Measurements from ENCODE around the gene MAU2.

Gene MAU2

DNA sequence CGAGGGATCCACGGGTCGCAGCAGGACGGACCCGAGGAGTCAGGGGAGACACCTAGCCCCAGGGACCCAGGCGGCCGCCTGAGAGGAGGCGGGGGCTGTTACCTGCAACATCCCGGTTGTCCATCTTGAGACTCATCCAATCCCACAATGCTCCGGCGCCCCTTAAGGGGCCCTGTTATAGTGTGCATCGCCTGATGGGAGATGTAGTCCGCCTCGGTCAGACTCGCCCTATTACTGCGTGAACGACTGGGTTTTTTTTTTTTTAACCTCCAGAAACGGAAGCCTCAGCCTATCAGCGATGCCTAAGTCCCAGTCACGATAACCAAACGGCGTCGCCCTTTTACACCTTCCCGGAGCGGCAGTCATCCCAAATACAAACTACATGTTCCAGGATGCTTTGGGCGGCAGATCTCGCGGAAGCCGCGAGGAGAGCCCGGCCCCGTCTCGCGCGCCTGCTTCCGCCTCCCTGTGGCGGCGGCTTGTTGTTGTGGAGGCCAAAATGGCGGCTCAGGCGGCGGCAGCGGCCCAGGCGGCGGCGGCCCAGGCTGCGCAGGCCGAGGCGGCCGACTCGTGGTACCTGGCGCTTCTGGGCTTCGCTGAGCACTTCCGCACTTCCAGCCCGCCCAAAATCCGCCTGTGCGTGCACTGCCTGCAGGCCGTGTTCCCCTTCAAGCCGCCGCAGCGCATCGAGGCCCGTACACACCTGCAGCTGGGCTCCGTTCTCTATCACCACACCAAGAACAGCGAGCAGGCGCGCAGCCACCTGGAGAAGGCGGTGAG, at the start of gene MAU2, which contains the start of gene SUGP1:
Gene MAU2 (plus strand): TSS at position 469 of the 780 bp plus-strand sequence. CDS start 31 bp downstream, at position 500.
Gene SUGP1 (minus strand): TSS at position 149 of the 780 bp plus-strand sequence. CDS start 13 bp downstream, at position 136.
- peak; percentile 62 to 97 (median 86) for DNase-seq

DNA sequence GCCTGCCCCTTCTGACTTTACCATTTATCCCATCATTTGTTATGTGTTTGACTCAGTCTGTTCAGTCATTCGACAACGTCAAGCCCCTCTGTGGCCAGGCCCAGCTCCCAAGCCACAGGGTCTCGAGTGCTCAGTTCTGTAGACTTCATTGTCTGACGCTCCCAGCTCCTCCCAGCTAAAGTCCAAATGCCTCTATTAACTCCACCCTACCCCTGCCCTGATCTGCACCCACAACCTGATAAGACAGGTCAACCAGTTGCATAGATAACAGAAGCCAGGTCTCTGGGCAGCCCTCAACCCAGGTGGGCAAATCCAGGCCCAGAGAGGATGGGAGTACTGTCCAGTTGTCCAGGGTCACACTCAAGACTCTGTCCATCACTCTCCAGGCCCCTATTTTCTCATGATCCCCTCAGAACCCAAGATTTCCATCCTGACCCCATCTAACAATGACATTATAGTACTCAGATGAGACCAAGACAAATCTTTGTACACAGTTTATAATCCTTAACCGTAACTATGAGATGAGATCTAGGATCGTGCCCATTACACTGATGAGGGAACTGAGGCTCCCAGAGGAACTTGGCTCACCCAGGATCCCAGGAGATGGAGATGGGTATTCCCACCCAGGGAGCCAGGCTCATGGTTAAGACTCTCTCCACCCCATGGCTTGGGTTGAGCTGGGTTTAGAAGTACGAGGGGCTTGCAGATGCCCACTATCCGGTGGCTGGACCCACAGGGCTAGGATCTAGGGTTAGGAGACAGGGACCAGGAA, 48.6 kb upstream of the MAU2 start:
- DNase-seq, result no peak

- DNase-seq, result no peak
Measured at GRCh38 chr19:19274146-19274545, 46.5 kb upstream of the MAU2 start.

GRCh38 chr19:19274716-19275565, 45.7 kb upstream of the MAU2 start:
- no peak for DNase-seq

DNA sequence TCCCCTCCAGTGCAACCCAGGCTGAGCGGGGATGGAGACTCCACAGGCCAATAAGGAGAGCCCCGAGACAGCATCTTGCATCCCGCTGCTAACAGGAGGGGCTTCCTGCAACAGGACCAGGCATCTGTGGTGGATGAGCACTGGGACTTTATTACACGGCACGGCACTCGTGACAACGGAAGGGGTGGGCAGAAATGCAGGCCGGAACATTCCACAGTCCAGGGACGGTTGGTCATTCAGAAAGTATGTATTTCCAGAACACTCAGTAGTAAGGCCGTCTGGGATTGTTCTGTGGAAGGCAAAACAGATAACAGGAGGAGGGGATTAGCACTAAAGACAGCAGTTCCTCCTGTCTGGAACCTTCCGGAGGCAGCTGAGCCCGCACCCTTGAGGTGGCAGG, 44.2 kb upstream of the MAU2 start:
- no peak for DNase-seq

DNA sequence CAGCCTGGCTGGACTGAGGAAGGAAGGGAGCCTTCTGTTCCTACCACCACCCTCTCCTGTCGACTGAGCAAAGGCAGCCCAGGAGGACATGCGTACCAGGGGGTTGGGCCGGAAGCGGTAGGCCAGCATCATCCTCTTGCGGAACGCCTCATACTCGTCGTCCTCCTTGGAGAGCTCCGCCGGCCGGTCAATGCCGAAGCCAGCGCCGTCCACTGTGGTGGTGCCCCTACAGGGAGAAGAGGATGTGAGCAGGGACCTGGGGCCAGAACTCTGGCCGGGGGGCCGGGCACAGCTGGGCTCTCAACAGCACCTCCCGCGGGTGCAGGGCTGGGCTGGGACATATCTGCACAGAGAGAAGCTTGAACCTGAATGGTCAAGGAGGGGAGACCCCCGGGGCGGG, 43.8 kb upstream of the MAU2 start:
- no peak for DNase-seq

GRCh38 chr19:19278315-19278714, 42.3 kb upstream of the MAU2 start:
- DNase-seq, result no peak

GRCh38 chr19:19279062-19279612, 41.5 kb upstream of the MAU2 start:
- DNase-seq, result no peak

DNA sequence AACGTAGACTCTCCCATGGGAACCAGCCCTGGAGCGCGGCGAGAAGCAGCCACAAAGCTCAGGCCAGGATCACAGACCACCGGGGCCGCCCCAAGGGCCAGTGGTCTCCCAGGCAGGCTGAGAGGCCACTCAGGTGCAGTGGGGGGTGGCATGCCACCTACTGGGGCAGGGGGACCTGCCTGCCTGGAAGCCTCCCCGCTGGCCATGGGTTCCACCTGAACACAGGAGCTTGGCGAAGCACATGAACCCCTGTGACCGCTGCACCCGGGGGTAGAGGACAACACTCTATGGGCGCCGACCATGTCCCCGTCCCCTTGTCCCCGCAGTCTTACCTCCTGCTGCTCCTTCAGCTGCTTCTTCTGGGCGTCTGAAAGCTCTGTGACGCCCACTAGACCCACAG, 40.8 kb upstream of the MAU2 start:
- no peak for DNase-seq

GRCh38 chr19:19280561-19280960, 40.1 kb upstream of the MAU2 start:
- peak in 23 of 56 donors; percentile 9 to 59 (median 28) for DNase-seq

DNA sequence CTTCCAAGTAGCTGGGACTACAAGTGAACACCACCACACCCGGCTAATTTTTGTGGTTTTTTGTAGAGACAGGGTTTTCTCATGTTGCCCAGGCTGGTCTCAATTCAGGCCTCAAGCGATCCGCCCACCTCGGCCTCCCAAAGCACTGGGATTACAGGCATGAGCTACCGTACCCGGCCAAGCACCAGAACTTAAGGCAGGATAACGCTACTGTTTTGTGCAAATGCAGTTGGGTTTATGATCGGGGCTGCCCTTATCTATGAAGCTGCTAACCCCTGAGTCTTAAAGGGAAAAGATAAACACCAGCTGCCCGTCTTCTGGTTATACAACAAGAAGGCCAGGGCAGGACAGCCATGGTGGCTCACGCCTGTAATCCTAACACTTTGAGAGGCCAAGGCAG, 34.9 kb upstream of the MAU2 start:
- DNase-seq, result no peak

DNA sequence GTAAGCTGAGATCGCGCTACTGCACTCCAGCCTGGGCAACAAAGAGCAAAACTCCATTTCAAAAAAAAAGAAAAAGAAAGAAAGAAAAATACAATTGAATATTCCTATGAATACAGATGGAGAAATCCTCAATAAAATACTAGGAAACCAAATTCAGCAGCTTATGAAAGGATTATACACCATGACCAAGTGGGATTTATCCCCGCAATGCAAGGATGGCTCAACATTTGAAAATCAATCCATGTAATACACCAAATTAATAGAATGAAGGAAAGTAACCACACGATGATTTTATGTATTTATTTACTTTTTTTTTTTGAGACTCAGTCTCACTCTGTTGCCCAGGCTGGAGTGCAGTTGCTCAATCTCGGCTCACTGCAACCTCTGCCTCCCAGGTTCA, 28.0 kb upstream of the MAU2 start:
- DNase-seq, result no peak

- no peak for DNase-seq
Measured at GRCh38 chr19:19294914-19295313, 25.7 kb upstream of the MAU2 start.

DNA sequence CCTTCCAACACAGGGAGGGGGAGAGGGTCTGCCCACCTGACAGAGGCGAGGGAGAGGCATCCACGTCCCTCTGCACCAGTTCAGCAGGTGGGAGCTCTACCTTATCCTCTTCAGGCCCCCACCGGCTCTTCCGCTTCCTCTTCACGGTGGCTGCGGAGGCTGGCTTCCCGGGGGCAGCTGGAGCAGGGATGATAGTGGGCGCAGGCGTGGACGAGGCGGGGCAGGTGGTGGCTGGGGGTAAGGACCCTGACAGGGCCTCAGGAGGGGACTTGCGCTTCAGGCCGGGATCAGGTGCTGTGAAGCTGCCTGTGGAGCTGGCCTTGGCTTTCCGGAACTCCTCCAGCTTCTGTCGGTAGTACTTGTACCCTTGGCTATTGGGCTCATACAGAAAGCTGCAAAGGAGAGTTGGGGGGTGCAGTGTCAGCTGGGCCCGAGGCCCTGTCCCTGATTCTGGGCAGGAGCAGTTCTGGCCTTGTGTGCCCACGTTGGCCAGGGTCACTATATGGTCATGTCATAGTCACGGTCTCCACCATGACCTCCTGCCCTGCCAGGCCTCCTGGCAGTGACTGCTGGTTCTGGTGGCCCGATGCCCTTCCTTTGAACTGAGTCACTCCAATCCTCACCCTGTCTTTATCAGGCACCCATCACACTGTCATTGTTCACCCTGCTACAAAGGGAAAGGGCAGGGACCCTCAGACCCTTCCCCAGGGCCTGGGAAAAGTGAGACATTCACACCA, 23.5 kb upstream of the MAU2 start:
- DNase-seq, result no peak

GRCh38 chr19:19297759-19298158, 22.9 kb upstream of the MAU2 start:
- DNase-seq, result no peak

GRCh38 chr19:19300613-19301012, 20.0 kb upstream of the MAU2 start:
- no peak for DNase-seq

DNA sequence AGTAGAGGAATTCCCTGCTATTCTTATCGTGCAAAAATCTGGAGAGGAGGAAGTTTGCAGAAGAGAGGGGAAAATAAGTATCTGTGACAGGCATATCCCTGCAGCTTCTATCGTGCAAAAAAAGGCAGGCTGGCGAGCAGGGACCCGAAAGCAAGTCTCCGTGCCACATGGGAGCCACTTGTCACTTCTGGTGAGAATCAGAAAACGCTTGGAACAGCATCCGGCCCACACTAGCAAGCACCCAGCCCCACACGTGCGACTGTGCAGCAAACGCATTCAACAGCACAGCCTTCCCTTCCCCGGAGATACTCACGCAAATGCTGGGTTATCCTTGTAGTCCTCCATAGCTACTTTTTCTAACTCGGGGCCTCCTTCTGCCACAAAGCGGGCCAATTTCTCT, 17.2 kb upstream of the MAU2 start:
- no peak for DNase-seq

- peak in 18 of 56 donors; percentile 1 to 69 (median 22) for DNase-seq
Measured at GRCh38 chr19:19304186-19304965, 16.3 kb upstream of the MAU2 start.

GRCh38 chr19:19305066-19305465, 15.6 kb upstream of the MAU2 start:
- no peak for DNase-seq

DNA sequence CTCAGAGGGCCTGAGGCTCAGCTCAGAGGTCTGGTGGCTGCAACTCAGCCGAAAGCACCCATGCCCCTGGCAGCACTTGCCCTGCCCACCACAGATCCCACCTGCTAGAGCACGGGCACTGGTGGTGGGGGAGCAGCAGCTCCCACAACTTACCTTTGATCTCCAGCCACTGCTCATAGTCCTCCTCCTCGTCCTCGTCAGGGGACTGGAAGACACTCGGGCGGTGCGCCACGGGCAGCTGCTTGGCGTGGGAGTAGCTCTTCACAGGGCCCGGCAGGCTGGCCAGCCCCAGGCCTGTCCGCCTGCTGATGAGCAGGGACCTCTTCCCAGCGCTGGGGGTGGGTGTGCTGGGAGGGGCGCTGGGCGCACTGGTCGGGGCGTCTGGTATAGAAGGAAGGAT, 14.9 kb upstream of the MAU2 start:
- no peak for DNase-seq
